HepG2 (cell line): ENCODE results near the gene PPP1R16B. TPM values are rescaled to one million over a fixed set of nuclear protein-coding genes. Genes with fewer than 3 reads are reported as not detected.
A peak's percentile ranks its signal among the peaks of the same experiment; 100 is the strongest.

Experiments used
- ADNP ChIP-seq: sonication (generic); formaldehyde crosslinking; IDR thresholded peaks from 2 replicates; pipeline ENCODE4 v1.4.0; 2020; ENCODE audit warnings: missing genetic modification reagents
- E2F2 ChIP-seq: sonication (generic); formaldehyde crosslinking; IDR thresholded peaks from 2 replicates; pipeline ENCODE4 v1.4.0; 2020; ENCODE audit warnings: missing genetic modification reagents, borderline replicate concordance
- ELF3 ChIP-seq: IDR thresholded peaks from 2 replicates; pipeline ENCODE4 v1.6.1; 2016; ENCODE audit warnings: missing genetic modification reagents, missing compliant biosample characterization
- EP300 ChIP-seq, 3 experiments: sonication (generic) in 1 of 3; formaldehyde crosslinking in 1 of 3; IDR thresholded peaks; 2 replicates each; pipeline versions ENCODE4 v1.5.1 to v1.6.1; 2011 to 2020; ENCODE audit warnings: low read depth in 2 of 3, low read length in 2 of 3, borderline replicate concordance in 1 of 3, improper control_type of control experiment in 1 of 3, mild to moderate bottlenecking in 1 of 3, missing genetic modification reagents in 1 of 3, moderate library complexity in 1 of 3
- GRHL1 ChIP-seq: sonication (generic); formaldehyde crosslinking; conservative IDR thresholded peaks from 2 replicates; pipeline ENCODE4 v1.8.0; 2022; ENCODE audit warnings: missing genetic modification reagents
- GTF3A ChIP-seq: sonication (generic); formaldehyde crosslinking; conservative IDR thresholded peaks from 2 replicates; pipeline ENCODE4 v1.4.0; 2020; ENCODE audit warnings: mild to moderate bottlenecking, missing genetic modification reagents
- HDAC2 ChIP-seq: sonication (generic); formaldehyde crosslinking; IDR thresholded peaks from 2 replicates; pipeline ENCODE4 v1.4.0; 2020; ENCODE audit warnings: missing genetic modification reagents
- PHF8 ChIP-seq: sonication (generic); formaldehyde crosslinking; IDR thresholded peaks from 2 replicates; pipeline ENCODE4 v1.5.0; 2020; ENCODE audit warnings: missing genetic modification reagents
- RBM39 ChIP-seq: fragments of 200-400 bp; formaldehyde crosslinking; IDR thresholded peaks from one replicate; pipeline ENCODE4 v1.6.1; 2018; ENCODE audit warnings: antibody characterized with exemption, mild to moderate bottlenecking, low read depth, low read length; ENCODE audit not compliant: poor library complexity, severe bottlenecking
- SOX13 ChIP-seq, 3 experiments: fragments of 450-650 bp in 1 of 3; sonication (generic) in 1 of 3; formaldehyde crosslinking in 1 of 3; IDR thresholded peaks in 2 of 3; conservative IDR thresholded peaks in 1 of 3; 2 replicates each; pipeline versions ENCODE4 v1.5.0 to v1.6.1; 2016 to 2020; ENCODE audit warnings: antibody characterized with exemption in 1 of 3, mild to moderate bottlenecking in 1 of 3, missing compliant biosample characterization in 1 of 3, missing genetic modification reagents in 1 of 3, moderate library complexity in 1 of 3
- SRSF4 ChIP-seq: fragments of 200-400 bp; formaldehyde crosslinking; IDR thresholded peaks from one replicate; pipeline ENCODE4 v1.6.1; 2018; ENCODE audit warnings: mild to moderate bottlenecking, low read depth, low read length, moderate library complexity; ENCODE audit not compliant: poor library complexity, severe bottlenecking
- SSRP1 ChIP-seq: IDR thresholded peaks from 2 replicates; pipeline ENCODE4 v1.6.1; 2016; ENCODE audit warnings: control low read depth
- ZFYVE20 ChIP-seq: sonication (generic); formaldehyde crosslinking; IDR thresholded peaks from 2 replicates; pipeline ENCODE4 v1.8.0; 2023; ENCODE audit warnings: low read depth, mild to moderate bottlenecking, moderate library complexity, missing genetic modification reagents, borderline replicate concordance
- ZMAT5 ChIP-seq: sonication (generic); formaldehyde crosslinking; IDR thresholded peaks from 2 replicates; pipeline ENCODE4 v1.5.0; 2020; ENCODE audit warnings: mild to moderate bottlenecking, low read depth, missing genetic modification reagents, borderline replicate concordance
- ZNF160 ChIP-seq: sonication (generic); formaldehyde crosslinking; IDR thresholded peaks from 2 replicates; pipeline ENCODE4 v1.8.0; 2022; ENCODE audit warnings: mild to moderate bottlenecking, inconsistent platforms, missing genetic modification reagents
- ZNF230 ChIP-seq: sonication (generic); formaldehyde crosslinking; IDR thresholded peaks from 2 replicates; pipeline ENCODE4 v1.4.0; 2020; ENCODE audit warnings: mild to moderate bottlenecking, missing genetic modification reagents
- ZNF414 ChIP-seq: sonication (generic); formaldehyde crosslinking; IDR thresholded peaks from 2 replicates; pipeline ENCODE4 v1.5.0; 2020; ENCODE audit warnings: missing genetic modification reagents
- ZNF569 ChIP-seq: sonication (generic); formaldehyde crosslinking; IDR thresholded peaks from 2 replicates; pipeline ENCODE4 v1.5.0; 2020; ENCODE audit warnings: mild to moderate bottlenecking, missing genetic modification reagents, moderate library complexity, borderline replicate concordance
- ZNF740 ChIP-seq: sonication (generic); formaldehyde crosslinking; IDR thresholded peaks from 2 replicates; pipeline ENCODE4 v1.4.0; 2020; ENCODE audit warnings: missing genetic modification reagents
- ZSCAN25 ChIP-seq: sonication (generic); formaldehyde crosslinking; IDR thresholded peaks from 2 replicates; pipeline ENCODE4 v1.8.0; 2022; ENCODE audit warnings: mild to moderate bottlenecking, missing genetic modification reagents
- polyA plus RNA-seq, 8 experiments: library from polyadenylated mRNA; depleted of rRNA in 3 of 8; stranded (reverse) in 7 of 8; unstranded in 1 of 8; fragments of >200 nt; fragmentation: Illumina TruSeq in 4 of 8; extraction: Trizol in 4 of 8; gene quantifications; 2 replicates each; pipeline versions ENCODE4 v1.2.1 to v1.2.3, GENCODE V29; 2011 to 2016; ENCODE audit warnings: low read depth in 4 of 8, missing spikeins in 1 of 8, mixed read lengths in 1 of 8; ENCODE audit not compliant: insufficient read depth in 1 of 8
- total RNA-seq, 5 experiments: library from RNA; depleted of rRNA; stranded (reverse); fragments of >200 nt; fragmentation: Illumina TruSeq; extraction: Trizol; gene quantifications; 2 replicates each; pipeline ENCODE4 v1.2.3, GENCODE V29; 2016; ENCODE audit warnings: low read depth in 1 of 5

PPP1R16B gene
- total and polyA plus RNA-seq, 2 of the 13 experiments (the other 11 are each of a cell fraction or from before 2014, with no cell fraction given), result 0.02 to 0.11 TPM

- peak in 1 of 2 experiments; percentile 14; a peak in 2 of 4 replicates for TF ChIP-seq EP300 (IDR thresholded peaks at IDR 0.05; ENCODE audit: low read depth in 2 of 2, low read length in 2 of 2)
- peak; percentile 64; the same call in 1 of the 2 replicates for TF ChIP-seq EP300 (CRISPR knock-in tag; IDR thresholded peaks at IDR 0.05; ENCODE audit: borderline replicate concordance)
- no peak for TF ChIP-seq GRHL1 (CRISPR knock-in tag)
- TF ChIP-seq PHF8, result peak; percentile 99
- no peak for TF ChIP-seq SRSF4
- TF ChIP-seq SOX13 (IDR thresholded peaks at IDR 0.05), result peak; percentile 11; the same call in 1 of the 2 replicates
- TF ChIP-seq SOX13 (CRISPR knock-in tag; conservative IDR thresholded peaks at IDR 0.05 in 1 of 2, IDR thresholded peaks at IDR 0.05 in 1 of 2), result peak; percentile 17 to 75; a peak in 2 of 4 replicates
- no peak for TF ChIP-seq ZMAT5
- TF ChIP-seq HDAC2 (CRISPR knock-in tag), result peak; percentile 86
- peak; percentile 20; the same call in 1 of the 2 replicates for TF ChIP-seq GTF3A
- peak; percentile 97 for TF ChIP-seq ZNF230 (CRISPR knock-in tag)
- TF ChIP-seq ZNF414 (CRISPR knock-in tag), result no peak
- no peak; the same call in none of the 2 replicates for TF ChIP-seq ZNF740 (CRISPR knock-in tag)
- 0 out of 2 replicates have a peak, but pooled peaks have one; percentile 61 for TF ChIP-seq ZFYVE20 (CRISPR knock-in tag)
- 0 out of 2 replicates have a peak, but pooled peaks have one; percentile 44 for TF ChIP-seq ADNP (CRISPR knock-in tag)
- TF ChIP-seq ZNF160 (CRISPR knock-in tag), result peak; percentile 69; the same call in 1 of the 2 replicates
- TF ChIP-seq ELF3 (CRISPR knock-in tag), result peak; percentile 82
- peak; percentile 98 for TF ChIP-seq ZSCAN25 (CRISPR knock-in tag)
- peak; percentile 89 for TF ChIP-seq RBM39
- TF ChIP-seq SSRP1 (CRISPR knock-in tag), result no peak
- TF ChIP-seq E2F2, result 0 out of 2 replicates have a peak, but pooled peaks have one; percentile 61
- 0 out of 2 replicates have a peak, but pooled peaks have one; percentile 29 for TF ChIP-seq ZNF569 (CRISPR knock-in tag)
These were observed 156.8 kb downstream of the PPP1R16B start, which contains the start of gene DHX35 (continued) for GRCh38 chr20:38962044-38962927.
